Fibroblast of lung (primary cell): Measurements from ENCODE around the gene HBQ1. TPM values are rescaled to one million over a fixed set of nuclear protein-coding genes. Genes with fewer than 3 reads are reported as not detected.
"Not testable (repeated sequence)": the region's sequence is repeated elsewhere in the genome, so short reads cannot be mapped to it uniquely, and the experiment has no call there.

ENCODE experiments used
- DNase-seq, 2 donors: peaks; one replicate each; pipeline versions ENCODE4 v3.0.0 to v3.0.0-alpha.2; 2010; ENCODE audit warnings: low read depth in 2 of 2
- H2AFZ ChIP-seq: 2 replicates; pipeline ENCODE4 v1.5.1; 2012; ENCODE audit warnings: low read length, control low read depth, inconsistent platforms
- H3K27ac ChIP-seq: 2 replicates; pipeline ENCODE4 v1.5.1; 2011; ENCODE audit warnings: low read length, control low read depth; ENCODE audit not compliant: insufficient read depth
- H3K27me3 ChIP-seq: 2 replicates; pipeline ENCODE4 v1.5.1; 2011; ENCODE audit warnings: mild to moderate bottlenecking, low read length; ENCODE audit not compliant: control insufficient read depth, insufficient read depth
- H3K36me3 ChIP-seq: 2 replicates; pipeline ENCODE4 v1.5.1; 2011; ENCODE audit warnings: low read length; ENCODE audit not compliant: control insufficient read depth, insufficient read depth
- H3K4me1 ChIP-seq: 2 replicates; pipeline ENCODE4 v1.5.1; 2011; ENCODE audit warnings: low read length; ENCODE audit not compliant: control insufficient read depth, insufficient read depth; ENCODE audit errors: extremely low read depth
- H3K4me2 ChIP-seq: 2 replicates; pipeline ENCODE4 v1.5.1; 2011; ENCODE audit warnings: low read length, control low read depth; ENCODE audit not compliant: insufficient read depth; ENCODE audit errors: extremely low read depth
- H3K4me3 ChIP-seq, 4 experiments: fragments of 200-600 bp in 1 of 4; sonication (generic) in 1 of 4; replicated peaks in 1 of 4; 2 replicates each; pipeline ENCODE4 v1.5.1; 2011 to 2016; ENCODE audit warnings: low read length in 4 of 4, low read depth in 3 of 4, mild to moderate bottlenecking in 3 of 4, control low read depth in 2 of 4, inconsistent platforms in 1 of 4, mixed read lengths in 1 of 4; ENCODE audit not compliant: insufficient read depth in 1 of 4; ENCODE audit errors: control extremely low read depth in 1 of 4
- H3K79me2 ChIP-seq: 2 replicates; pipeline ENCODE4 v1.5.1; 2012; ENCODE audit warnings: mild to moderate bottlenecking, low read length, inconsistent platforms; ENCODE audit not compliant: control insufficient read depth, insufficient read depth
- H3K9ac ChIP-seq: 2 replicates; pipeline ENCODE4 v1.5.1; 2011; ENCODE audit warnings: mild to moderate bottlenecking, low read length, control low read depth; ENCODE audit not compliant: insufficient read depth
- H3K9me3 ChIP-seq: 2 replicates; pipeline ENCODE4 v1.5.1; 2012; ENCODE audit warnings: low read depth, low read length; ENCODE audit not compliant: control insufficient read depth, insufficient read depth
- H4K20me1 ChIP-seq: 2 replicates; pipeline ENCODE4 v1.5.1; 2011; ENCODE audit warnings: low read length; ENCODE audit not compliant: control insufficient read depth, insufficient read depth; ENCODE audit errors: extremely low read depth
- EZH2 ChIP-seq: IDR thresholded peaks from 2 replicates; pipeline ENCODE4 v1.5.1; 2012; ENCODE audit warnings: low read length, control low read depth, mild to moderate bottlenecking; ENCODE audit errors: missing control alignments
- polyA plus RNA-seq, 2 donors: library from polyadenylated mRNA; depleted of rRNA in 1 of 2; stranded (reverse) in 1 of 2; unstranded in 1 of 2; fragments of >200 nt; gene quantifications; 2 replicates each; pipeline ENCODE4 v1.2.1, GENCODE V29; 2011 to 2012; ENCODE audit warnings: missing spikeins in 1 of 2
- total RNA-seq: library from RNA; depleted of rRNA; stranded (reverse); fragments of >200 nt; gene quantifications from 2 replicates; pipeline ENCODE4 v1.2.1, GENCODE V29; 2014
- TF ChIP-seq, protein P1 (sequence below), 2 donors: IDR thresholded peaks in 1 of 2; conservative IDR thresholded peaks in 1 of 2; 1 replicate in 1 of 2; 2 replicates in 1 of 2; pipeline ENCODE4 v1.5.1; 2011 to 2012; ENCODE audit warnings: low read length in 2 of 2, control low read depth in 1 of 2, inconsistent platforms in 1 of 2, low read depth in 1 of 2, mild to moderate bottlenecking in 1 of 2

HBQ1 gene
- total and polyA plus RNA-seq, 2 donors (not counting 1 experiment from before 2014, with no cell fraction given): not detected

DNA sequence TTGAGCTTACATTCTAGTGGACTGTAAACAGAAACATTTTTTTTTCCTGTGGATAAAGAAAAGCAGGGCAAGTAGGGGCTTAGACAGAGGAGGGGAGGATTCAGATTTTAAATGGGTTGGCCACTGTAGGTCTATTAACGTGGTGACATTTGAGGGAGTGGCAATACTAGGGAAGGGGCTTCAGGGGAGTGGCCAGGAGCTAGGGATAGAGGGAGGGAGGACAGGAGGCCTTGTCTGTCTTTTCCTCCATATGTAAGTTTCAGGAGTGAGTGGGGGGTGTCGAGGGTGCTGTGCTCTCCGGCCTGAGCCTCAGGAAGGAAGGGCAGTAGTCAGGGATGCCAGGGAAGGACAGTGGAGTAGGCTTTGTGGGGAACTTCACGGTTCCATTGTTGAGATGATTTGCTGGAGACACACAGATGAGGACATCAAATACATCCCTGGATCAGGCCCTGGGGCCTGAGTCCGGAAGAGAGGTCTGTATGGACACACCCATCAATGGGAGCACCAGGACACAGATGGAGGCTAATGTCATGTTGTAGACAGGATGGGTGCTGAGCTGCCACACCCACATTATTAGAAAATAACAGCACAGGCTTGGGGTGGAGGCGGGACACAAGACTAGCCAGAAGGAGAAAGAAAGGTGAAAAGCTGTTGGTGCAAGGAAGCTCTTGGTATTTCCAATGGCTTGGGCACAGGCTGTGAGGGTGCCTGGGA is 21.0 kb upstream of the HBQ1 start:
- Histone ChIP-seq H3K27ac (no peak overlapping the region), H2AFZ (no peak overlapping the region), H4K20me1 (no peaks in the 10 kb centered on the region), H3K79me2 (no peaks in the 10 kb centered on the region), H3K4me1 (peaks cover 3% of the 10 kb centered on the region), H3K4me2 (no peak overlapping the region), H3K4me3 (no peak overlapping the region), H3K9me3 (no peaks in the 10 kb centered on the region), H3K36me3 (no peaks in the 10 kb centered on the region), H3K9ac (no peak overlapping the region), H3K27me3 (peaks cover 9% of the 10 kb centered on the region)
- no peak for DNase-seq
- TF ChIP-seq, protein P1, sequence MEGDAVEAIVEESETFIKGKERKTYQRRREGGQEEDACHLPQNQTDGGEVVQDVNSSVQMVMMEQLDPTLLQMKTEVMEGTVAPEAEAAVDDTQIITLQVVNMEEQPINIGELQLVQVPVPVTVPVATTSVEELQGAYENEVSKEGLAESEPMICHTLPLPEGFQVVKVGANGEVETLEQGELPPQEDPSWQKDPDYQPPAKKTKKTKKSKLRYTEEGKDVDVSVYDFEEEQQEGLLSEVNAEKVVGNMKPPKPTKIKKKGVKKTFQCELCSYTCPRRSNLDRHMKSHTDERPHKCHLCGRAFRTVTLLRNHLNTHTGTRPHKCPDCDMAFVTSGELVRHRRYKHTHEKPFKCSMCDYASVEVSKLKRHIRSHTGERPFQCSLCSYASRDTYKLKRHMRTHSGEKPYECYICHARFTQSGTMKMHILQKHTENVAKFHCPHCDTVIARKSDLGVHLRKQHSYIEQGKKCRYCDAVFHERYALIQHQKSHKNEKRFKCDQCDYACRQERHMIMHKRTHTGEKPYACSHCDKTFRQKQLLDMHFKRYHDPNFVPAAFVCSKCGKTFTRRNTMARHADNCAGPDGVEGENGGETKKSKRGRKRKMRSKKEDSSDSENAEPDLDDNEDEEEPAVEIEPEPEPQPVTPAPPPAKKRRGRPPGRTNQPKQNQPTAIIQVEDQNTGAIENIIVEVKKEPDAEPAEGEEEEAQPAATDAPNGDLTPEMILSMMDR (conservative IDR thresholded peaks at IDR 0.05 in 1 of 2, IDR thresholded peaks at IDR 0.05 in 1 of 2; ENCODE audit: low read depth in 1 of 2, low read length in 2 of 2): no peak
- no peak for TF ChIP-seq EZH2

DNA sequence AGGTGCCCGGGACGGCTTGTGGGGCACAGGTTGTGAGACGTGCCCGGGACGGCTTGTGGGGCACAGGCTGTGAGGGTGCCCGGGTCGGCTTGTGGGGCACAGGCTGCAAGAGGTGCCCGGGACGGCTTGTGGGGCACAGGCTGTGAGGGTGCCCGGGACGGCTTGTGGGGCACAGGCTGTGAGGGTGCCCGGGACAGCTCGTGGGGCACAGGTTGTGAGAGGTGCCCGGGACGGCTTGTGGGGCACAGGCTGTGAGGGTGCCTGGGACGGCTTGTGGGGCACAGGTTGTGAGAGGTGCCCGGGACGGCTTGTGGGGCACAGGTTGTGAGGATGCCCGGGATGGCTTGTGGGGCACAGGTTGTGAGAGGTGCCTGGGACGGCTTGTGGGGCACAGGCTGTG is 20.0 kb upstream of the HBQ1 start:
- not testable (repeated sequence) for H4K20me1 ChIP-seq, H3K27me3 ChIP-seq, H3K9ac ChIP-seq

DNA sequence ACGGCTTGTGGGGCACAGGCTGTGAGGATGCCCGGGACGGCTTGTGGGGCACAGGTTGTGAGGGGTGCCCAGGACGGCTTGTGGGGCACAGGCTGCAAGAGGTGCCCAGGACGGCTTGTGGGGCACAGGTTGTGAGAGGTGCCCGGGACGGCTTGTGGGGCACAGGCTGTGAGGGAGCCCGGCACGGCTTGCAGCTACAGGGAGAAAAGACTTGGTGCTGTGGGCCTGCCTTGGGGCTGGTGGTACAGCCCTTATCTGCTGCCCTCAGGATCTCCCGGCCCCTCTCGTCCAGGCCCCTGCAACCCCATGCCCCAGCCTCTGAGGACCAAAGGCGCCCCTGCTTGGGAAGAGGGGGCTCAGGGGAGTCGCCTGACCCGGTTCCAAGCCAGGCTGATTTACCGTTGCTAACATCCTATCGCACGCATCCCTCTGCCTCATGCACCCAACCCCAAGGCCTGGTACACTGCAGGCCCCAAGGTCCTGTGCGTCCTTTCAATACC is 19.5 kb upstream of the HBQ1 start:
- Histone ChIP-seq H3K4me3 (no peak overlapping the region), H3K9ac (no peak overlapping the region), H3K4me1 (no peaks in the 10 kb centered on the region), H3K27me3 (peaks cover 11% of the 10 kb centered on the region), H3K27ac (no peak overlapping the region), H3K79me2 (no peaks in the 10 kb centered on the region), H3K36me3 (no peaks in the 10 kb centered on the region), H3K4me2 (no peak overlapping the region), H4K20me1 (no peaks in the 10 kb centered on the region), H3K9me3 (no peaks in the 10 kb centered on the region), H2AFZ (no peak overlapping the region)
- TF ChIP-seq, protein P1 (conservative IDR thresholded peaks at IDR 0.05 in 1 of 2, IDR thresholded peaks at IDR 0.05 in 1 of 2; ENCODE audit: low read depth in 1 of 2, low read length in 2 of 2): no peak
- TF ChIP-seq EZH2: no peak
- DNase-seq: no peak

More for the DNA sequence above, 20.0 kb upstream of the HBQ1 start:
- DNase-seq, H3K4me2 ChIP-seq, H2AFZ ChIP-seq, H3K4me3 ChIP-seq, H3K79me2 ChIP-seq, H3K9me3 ChIP-seq, H3K27ac ChIP-seq, H3K36me3 ChIP-seq, H3K4me1 ChIP-seq: not testable (repeated sequence)
